Stimulated activated CD8-positive, alpha-beta memory T cell treated with anti-CD3 and anti-CD28 coated beads, Interleukin-15, amount 100 ng/mL, for 4 hours (primary cell): ENCODE measurements around the gene DSTN.
A peak's percentile ranks its signal among the peaks of the same experiment; 100 is the strongest.

Source experiments
- DNase-seq, 2 donors: peaks; one replicate each; pipeline ENCODE4 v3.0.0-alpha.2; 2020; ENCODE audit warnings: low read depth in 2 of 2

The DSTN gene

DNA sequence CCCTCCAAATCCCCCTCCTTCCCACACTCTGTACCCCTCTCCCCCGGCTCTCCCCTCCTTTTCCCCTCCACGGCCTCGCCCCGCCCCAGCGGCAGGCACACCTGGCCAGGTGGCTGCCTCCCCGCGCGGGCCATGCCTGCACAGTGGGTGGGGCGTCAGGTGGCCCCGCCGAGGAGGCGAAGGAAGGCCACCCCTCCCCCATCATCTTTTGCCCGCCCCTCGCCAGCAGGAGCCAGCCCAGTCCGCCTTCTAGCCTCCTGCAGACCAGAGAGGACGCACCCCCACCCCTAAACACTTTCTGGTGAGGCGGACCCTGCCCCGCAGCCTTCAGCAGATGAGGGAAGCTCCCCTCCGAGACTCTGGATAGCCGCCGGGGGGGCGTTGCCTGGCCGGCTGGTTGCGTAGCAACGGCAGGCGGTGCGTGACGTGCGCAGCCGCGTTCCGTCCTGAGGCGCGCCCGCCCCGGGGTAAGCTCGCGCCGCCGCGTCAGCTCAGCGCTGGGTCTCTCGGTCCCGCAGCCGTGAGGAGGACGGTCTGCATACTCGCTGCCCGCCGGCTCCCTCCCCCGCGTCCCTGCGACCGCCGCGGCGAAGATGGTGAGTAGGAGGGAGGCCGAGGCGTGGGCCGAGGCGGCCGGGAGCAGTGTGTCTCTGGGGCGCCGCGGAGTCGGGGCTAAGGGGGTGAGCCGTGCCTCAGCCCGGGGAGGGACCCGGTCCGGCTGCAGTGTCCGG lies at the start of gene DSTN:
DSTN (plus strand) TSS at position 460 of the 731 bp plus-strand sequence; CDS start at position 594, 134 bp downstream.
- DNase-seq: peak; percentile 73 to 83

DNA sequence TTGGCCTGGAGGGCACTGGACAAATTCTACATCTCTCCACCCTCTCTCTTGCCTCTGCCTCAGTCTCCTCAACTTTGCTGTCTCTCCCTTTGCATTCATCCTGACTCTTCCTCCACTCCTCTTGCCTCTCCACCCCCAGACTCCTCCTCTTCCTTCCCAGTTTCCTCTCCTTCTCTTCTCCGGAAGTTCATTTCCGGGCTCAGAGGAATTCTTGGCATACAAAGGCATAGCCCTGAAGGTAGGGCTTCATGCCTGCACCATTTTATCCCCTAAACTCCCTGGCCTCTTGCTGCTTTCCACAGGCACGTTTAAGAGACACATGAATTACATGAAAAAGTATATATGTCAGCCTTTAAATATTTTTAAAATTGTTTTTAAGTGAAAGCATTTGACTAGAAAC lies 49.3 kb upstream of the DSTN start:
- DNase-seq: no peak

DNA sequence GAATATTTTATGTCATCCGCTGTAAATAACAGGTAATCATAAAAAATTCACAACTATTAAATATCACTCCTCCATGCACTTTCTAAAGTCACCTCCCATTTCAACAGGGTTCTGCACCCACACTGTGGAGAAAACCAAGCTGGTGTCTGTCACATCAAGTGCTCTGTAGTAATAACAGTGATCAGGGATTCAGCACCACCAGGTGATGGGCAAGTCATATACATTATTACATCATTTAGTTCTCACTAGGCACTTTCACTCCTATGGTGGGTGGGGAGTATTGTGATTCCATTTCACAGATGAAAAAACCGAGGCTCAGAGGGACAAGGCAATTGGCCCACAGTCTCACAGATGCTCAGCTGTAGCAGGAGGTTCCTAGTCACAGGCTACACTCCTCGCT lies 47.3 kb upstream of the DSTN start:
- no peak for DNase-seq

DNA sequence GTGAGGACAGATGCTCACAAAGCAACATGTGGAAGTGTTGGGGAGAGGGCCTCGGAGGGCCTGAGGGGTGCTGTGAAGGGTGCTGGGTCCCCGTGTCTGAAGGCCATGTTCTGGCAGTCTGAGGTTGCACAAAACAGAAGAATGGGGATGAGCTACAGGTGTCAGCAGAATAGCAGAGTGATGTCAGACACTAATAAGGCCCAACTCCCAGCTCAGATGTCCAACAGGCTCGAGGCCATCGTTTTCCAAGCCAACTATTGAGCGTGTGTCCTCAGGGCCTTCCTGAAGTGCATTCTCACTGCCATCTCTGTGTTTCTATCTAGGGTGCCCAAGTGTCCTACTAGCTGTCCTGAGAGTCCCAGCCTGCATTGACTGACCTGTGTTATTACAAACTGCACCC lies 46.5 kb upstream of the DSTN start:
- DNase-seq: no peak

DNA sequence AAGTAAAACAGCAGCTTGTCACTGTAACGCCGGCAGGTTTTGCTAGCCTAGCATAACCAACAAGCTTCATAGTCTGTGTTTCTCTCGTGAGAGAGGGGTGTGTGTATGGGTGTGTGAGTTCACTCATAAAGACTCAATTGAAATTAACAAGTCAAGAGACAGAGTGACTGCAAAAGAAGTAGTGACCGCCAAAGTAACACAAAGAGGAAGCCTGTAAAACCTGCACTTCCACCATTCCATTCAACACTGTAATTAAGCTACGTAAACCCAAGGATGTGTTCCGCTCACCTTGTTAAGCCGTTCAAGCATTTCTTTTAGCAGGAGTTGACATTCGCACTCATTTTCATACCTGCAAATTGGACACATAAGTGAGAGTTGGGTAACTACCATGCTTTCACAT lies 45.3 kb upstream of the DSTN start:
- DNase-seq: no peak

DNA sequence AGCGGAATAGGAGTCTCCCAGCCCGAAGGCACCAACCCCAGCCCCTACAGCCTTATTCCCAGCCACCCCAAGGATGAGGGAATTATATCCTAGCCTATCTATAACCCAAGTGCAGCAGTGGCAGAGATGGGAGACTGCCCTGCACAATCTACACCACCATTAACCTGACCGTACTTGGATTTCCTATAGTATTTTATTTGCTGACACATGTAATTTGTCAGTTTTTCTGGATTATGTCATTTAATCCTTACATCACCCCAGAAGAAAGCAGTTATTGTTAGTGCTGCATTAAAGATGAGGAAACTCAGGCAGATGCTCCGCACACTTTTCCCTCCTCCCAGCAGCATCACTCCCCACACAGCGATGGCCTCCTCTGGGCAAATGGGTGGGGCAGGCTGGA lies 44.7 kb upstream of the DSTN start:
- DNase-seq: no peak

DNA sequence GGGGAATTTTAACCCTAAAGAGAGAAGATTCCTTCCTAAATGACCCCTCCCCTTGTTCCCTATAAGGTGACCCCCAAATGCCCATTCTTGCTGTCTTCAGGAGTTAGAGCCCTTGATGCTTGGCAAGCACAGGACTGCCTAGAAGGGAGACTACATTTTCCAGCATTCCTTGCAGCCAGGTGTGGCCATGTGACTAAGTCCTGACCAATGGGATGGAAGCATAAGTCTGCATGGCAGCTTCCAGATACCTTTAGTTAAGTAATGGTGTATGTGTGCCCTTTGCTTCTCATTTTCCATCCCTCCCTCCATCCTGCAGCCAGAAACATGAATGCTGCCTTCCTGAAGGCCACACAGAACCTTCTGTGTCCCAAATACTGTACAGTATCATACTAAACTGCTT lies 44.2 kb upstream of the DSTN start:
- no peak for DNase-seq

DNA sequence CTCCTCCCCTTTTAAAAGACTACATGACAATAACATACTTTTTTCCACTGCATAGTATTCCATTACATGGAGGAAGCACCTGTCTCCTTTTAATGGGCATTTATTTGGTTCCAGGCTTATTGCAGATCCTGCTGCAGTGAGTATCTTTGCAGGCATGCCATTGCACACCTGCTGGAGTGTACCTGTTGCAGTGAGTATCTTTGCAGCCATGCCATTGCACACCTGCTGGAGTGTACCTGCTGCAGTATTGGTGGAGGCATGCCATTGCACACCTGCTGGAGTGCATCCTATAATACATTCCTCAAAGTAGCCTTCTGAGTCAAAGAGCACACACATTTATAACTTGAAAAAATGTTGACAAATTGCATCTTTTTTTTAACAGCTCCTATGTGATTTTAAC lies 40.3 kb upstream of the DSTN start:
- DNase-seq: no peak

DNA sequence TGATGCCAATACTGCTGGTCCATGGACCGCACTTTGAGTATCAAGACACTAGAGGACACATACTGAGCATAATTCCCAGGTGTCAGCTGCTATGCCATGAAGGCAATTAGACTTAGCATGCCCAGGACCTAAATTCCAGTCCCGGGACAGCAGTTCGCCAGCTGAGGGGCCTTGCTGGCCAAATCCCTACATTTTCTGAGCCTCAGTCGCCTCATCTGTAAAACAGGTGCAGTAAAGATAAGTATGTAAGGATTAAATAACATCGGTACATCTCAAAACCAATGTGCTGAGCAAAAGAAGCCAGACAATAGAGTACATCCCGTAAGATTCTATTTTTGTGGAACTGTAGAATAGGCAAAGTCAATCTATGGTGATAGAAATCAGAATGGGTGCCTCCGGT lies 39.7 kb upstream of the DSTN start:
- no peak for DNase-seq

DNA sequence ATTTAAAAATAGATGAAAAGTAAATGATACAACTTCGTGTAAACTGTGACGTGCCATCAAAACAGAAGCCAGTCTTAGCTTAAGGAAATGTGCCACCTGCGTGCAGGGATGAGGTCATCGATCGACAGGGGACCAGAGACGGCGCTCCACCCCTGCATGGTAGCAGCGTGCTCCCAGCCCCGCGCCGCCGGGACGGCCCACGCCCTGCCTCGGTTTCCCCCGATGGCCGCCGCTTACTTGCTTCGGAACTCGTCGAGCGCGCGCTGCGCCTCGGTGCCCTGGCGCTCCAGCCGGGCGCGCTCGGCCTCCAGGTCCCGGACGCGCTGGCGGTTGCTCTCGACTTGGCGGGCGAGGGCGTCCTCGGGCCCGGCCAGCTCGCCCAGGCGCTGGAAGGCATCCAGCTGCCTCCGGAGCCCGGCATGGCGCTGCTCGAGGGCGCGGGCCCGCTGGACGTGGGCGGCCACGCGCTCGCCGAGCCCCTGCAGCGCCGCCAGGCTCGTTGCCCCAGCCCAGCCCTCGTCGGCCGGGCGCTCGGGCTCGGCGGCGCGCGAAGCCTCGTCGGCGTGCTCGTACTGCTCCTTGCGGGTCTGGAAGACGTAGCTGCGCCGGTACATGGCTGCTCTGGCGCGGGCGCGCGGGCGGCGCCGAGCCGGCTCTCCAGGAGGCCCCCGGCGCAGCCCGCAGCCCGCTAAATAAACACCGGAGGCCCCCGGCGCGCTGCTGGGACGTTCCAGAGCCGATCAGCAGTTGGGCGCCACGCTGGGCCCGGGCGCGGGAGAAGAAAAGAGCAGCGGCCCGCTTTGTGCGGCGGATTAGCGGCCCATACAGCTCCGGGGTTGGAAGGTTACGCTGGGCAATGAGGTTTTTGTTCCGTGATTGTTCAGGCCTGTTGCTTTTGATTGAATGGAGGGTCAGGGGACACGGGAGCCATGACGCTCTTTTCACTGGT lies 38.9 kb upstream of the DSTN start, which contains the start of gene BFSP1:
BFSP1 (minus strand) TSS at position 664 of the 949 bp plus-strand sequence; CDS start at position 614, 50 bp downstream.
- DNase-seq: peak; percentile 13 to 17

DNA sequence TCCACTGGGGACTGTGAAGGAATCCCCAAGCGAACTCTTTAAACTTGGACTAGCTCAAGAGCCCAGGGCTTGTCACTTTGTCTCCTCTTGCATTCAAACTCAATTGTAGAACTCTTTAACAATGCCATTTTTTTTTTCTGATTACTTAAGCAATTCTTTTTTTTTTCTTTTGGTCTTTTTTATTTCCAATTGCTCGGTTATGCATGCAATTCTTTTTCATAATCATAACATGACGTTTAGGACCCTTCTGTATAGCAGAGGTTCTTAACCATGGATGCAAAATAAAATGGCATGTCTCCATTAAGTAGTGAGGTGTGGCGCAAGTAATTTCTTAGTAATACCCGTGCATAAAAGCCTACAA lies 38.2 kb upstream of the DSTN start:
- no peak for DNase-seq

DNA sequence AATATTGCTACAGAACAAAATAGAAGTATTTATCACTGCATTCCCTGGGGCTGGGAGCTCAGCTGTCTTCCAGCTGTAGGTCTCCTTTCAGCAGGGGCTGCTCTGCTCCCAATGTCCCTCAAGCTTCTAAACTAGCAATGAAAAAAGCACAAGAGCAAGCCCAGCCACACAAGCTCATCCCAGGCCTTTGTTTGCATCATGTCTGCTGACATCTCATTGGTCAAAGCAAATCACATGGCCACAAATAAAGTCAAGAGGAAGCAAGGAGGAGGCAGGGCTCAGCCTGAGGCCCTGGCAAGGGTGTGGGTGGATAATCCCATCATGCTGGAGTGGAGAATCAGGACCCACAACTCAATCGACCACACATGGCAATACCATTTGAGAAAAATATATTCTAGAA lies 36.5 kb upstream of the DSTN start:
- no peak for DNase-seq

DNA sequence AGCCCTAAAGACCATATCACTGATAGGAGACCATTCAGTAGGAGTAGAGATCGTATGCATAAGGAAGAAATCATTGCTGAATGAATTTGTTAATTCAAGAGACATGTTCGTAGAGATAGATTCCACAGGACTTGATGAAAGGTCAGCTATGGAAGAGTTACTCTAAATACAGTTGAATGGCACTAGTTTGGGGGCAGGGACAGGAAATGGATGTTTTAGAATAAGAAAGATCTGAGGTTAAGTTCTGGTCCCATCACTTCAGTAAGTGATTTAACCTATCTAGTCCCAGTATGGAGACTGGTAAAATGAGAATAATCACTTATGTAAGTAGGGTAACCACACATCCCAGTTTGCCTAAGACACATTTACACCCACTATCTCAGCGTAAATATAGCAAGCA lies 35.8 kb upstream of the DSTN start:
- DNase-seq: no peak

DNA sequence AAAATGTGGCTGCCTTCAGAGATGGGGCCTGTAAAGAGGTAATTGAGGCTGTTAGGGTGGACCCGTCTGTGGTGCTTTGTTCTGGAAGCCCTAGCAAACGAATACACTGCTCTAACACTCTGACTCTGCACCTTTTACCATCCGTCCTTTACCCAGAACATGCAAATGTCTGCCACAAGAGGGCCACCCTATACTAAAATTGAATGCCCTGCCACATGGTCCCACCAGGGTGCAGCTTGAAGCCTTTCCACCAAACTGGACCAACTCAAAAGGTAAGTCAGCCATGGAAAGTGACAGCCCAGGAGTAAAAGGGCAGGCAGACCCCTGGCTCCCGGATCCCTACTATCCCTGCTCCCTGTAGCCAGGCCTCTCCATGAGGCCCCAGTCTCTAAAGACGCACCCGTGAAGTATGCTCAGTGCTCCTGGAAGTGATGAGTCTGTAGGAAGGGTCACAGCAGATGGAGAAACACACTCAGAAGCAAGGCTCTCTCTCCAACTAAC lies 32.9 kb upstream of the DSTN start:
- peak; percentile 14 to 39 for DNase-seq

DNA sequence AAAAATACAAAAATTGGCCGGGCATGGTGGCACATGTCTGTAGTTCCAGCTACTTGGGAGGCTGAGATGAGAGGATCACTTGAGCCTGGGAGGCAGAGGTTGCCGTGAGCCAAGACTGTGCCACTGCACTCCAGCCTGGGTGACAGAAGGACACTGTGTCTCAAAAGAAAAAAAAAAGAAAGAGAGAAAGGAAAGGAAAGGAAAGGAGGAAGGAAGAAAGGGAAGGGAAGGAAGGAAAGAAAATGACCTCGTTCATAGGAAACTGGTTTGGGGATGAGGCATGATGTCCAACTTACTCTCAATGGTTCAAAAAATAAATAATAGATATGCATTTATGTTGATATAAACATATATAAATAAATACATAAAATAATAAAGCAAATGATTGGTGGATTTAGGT lies 31.9 kb upstream of the DSTN start:
- DNase-seq: no peak

DNA sequence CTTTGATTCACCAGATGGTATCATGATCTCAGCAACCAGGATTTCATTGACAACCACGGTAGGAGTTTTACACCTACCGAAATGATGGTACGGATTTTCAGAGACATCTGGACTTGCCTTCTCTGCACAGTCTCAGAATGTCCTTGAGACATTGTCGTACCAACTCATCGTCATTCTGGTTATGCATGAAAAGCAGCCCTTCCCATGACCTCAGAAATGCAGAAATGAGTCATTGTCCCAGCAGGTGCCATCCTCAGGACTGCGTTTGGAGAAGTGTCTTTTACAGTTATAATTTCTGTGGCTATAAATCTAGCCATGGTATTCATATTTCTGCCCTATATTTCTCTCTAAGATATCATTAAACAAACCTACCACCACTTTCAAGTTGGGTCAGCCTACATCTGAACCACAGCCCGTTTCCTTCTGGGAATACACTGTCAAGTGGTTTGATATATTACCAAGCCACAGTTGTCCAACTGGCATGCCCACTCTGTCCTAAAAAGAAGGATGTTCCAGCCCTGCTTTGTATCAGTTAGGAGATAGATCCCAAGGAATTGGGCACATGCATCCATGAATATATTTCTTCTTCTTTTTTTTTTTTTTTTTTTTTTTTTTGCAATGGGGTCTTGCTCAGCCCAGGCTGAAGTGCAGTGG lies 31.2 kb upstream of the DSTN start:
- no peak for DNase-seq

DNA sequence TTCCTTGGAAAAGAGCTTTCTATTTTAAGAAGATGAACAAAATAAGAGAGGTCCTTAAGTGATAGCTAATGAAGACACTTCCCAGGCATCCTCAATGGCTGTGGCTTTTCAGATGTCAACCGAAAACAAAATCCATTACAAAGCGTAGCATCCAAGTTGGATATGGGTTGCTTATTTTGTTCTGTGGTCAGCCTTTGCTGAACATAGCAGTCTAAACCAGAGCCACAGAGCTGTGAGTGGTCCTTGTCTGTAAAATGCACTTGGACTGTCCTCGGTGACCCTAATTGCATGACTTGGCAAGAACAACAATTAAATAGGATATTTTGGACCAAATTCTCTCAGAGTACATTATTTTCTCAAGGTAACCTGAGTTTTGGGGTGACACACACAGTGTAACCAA lies 28.3 kb upstream of the DSTN start:
- no peak for DNase-seq

DNA sequence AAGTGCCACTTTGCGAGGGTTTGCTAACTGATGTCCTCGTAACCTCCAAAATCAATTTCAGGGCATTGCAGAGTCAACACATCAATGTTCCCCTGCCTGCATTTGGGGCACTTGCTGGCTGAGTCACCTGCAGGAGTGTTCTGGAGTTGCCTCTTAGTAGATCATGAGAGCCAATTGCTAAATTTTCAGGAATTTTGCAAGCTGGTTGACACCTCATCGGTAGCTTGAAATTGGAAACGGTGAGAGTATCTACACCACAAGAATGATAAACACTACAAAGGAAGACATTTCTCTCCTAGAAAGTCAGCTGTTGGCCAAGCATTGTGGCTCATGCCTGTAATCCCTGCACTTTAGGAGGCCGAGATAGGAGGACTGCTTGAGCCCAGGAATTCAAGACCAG lies 27.9 kb upstream of the DSTN start:
- no peak for DNase-seq

DNA sequence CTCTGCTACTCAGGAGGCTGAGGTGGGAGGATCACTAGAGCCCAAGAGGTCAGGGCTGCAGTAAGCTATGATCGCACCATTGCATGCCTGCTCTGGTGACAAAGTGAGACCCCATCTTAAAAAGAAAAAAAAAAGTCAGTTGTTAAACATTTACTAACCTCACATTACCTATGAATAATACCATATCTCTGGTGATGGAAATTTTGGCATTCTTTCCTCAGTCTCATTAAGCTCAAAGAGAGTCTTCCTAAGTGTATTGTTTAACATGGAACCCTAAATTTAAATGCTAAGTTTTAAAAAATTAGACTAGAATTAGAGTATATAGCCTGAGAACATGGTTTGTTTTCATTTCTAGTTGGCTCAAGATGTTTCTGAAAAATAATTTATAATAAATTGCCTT lies 27.4 kb upstream of the DSTN start:
- DNase-seq: no peak

DNA sequence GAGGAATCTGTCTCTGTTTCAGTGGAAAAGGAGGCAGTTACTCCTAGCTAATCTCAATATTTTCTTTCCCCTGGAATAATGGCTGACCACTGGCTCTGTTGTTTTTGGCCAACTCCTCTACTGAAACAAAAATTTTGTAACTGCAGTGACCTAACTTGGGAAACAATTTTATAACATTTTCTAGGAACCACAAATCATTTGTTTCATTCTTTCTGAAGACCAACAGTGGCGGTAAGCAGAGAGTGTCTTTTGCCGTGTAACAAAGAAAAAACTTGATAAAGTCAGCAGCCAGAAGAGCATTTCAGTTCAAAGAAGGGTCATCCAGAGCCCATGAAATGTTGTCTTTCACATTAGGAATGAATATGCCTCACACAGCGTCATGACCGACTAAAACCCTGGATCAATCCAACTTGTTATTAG lies 26.9 kb upstream of the DSTN start:
- no peak for DNase-seq

DNA sequence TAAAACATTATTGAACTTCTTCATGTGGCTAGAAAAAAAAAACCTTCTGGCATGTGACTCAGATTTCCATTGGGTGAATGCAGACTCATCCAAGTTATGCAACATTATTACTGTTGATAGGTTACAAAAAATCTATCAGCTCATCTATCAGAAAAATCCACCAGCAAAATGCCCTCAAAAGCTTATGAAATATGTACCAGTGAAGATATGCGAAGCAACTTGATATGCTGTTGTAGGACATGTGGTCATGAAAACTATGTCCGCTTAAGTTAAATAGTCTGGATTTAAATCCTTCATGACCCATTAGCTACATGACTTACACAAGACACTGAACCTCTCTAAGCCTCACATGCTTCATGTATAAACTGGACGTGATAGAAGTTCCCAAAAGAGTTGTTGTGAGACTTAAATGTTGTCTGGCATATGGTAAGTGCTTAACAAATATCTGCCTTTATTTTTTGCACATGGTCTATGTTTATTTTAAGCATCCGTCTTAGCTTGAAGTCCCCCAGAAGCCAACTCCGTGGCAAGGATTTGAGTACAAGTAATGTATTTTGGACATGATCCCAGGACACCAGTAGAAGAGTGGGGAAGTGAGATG lies 26.2 kb upstream of the DSTN start:
- no peak for DNase-seq

DNA sequence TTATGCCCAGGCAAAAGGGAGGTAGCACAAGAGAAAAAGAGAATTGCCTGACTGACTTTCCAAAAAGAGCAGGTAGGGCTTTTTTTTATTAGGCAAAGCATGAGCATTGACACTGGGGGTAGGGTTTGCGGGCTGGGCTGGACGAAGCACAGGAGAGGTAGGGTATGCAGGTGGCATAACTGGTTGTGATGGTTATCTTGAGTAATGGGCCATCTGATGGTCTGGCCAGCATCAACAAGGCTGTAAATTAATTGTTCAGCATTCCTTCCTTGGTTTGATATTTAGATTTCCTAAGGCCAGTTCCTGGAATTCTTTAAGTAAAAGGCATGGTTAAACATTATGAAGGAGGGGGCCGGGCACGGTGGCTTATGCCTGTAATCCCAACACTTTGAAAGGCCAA lies 24.7 kb upstream of the DSTN start:
- DNase-seq: no peak
